Peyer's patch (tissue), 4 donors: ENCODE results near the gene SETD1A. TPM values are rescaled to one million over a fixed set of nuclear protein-coding genes. Genes with fewer than 3 reads are reported as not detected.

ENCODE experiments used
- DNase-seq, 3 donors: peaks; one replicate each; pipeline ENCODE4 v3.0.0-alpha.2; 2017 to 2019
- H3K27ac ChIP-seq, 4 donors: fragments of 200-600 bp; sonication (generic); one replicate each; pipeline ENCODE4 v1.5.1; 2016 to 2019
- H3K27me3 ChIP-seq, 2 donors: fragments of 200-600 bp; sonication (generic); one replicate each; pipeline ENCODE4 v1.5.1; 2019
- H3K36me3 ChIP-seq, 3 donors: fragments of 200-600 bp; sonication (generic); one replicate each; pipeline ENCODE4 v1.5.1; 2016 to 2019
- H3K4me1 ChIP-seq, 4 donors: fragments of 200-600 bp; sonication (generic); one replicate each; pipeline ENCODE4 v1.5.1; 2016 to 2019
- H3K4me3 ChIP-seq, 4 donors: fragments of 200-600 bp; sonication (generic); 1 replicate in 3 of 4; 2 replicates in 1 of 4; pipeline ENCODE4 v1.5.1; 2016 to 2019; ENCODE audit warnings: mild to moderate bottlenecking in 1 of 4
- H3K9me3 ChIP-seq, 4 donors: fragments of 200-600 bp; sonication (generic); one replicate each; pipeline ENCODE4 v1.5.1; 2016 to 2019; ENCODE audit warnings: mild to moderate bottlenecking in 1 of 4
- POLR2A ChIP-seq, 2 donors: fragments of 450-650 bp; IDR thresholded peaks; one replicate each; pipeline ENCODE4 v1.5.1; 2017; ENCODE audit warnings: antibody characterized with exemption in 2 of 2, mild to moderate bottlenecking in 2 of 2, moderate library complexity in 2 of 2
- total RNA-seq, 4 donors: library from RNA; depleted of rRNA; stranded (reverse); fragments of >200 nt; gene quantifications; one replicate each; pipeline ENCODE4 v1.1.0, GENCODE V29; 2016
- TF ChIP-seq, protein P1 (sequence below), 6 experiments: fragments of 450-650 bp in 4 of 6; fragments of 200-600 bp in 2 of 6; sonication (generic) in 1 of 6; IDR thresholded peaks; one replicate each; pipeline ENCODE4 v1.5.1; 2017 to 2019; ENCODE audit warnings: antibody characterized with exemption in 6 of 6, mild to moderate bottlenecking in 3 of 6, moderate library complexity in 1 of 6

The SETD1A gene
- total RNA-seq, 4 donors from 2014 or later, result 10.0 to 22.0 (median 16.5) TPM

DNA sequence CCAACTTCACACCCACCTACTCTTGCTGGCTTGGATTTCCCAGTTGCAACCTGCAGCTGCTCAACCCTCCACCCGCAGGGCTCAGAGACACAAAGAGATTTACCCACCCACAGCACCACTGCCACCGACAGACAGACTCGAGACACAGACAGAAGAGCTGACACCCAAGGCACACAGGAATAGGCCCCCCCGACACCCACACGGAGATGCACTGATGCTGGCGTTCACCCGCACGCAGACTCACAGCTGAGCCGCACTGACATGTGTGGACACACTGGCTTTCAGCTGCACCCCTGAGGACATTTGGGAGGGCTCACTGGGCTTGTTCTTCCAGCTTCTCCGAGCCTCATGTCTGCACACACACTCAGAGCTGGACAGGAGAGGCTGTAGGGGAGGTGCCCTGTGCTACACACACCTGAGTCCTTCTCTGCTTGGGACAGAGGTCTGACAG lies 44.7 kb downstream of the SETD1A start:
- TF ChIP-seq POLR2A (IDR thresholded peaks at IDR 0.05), result no peak
- TF ChIP-seq, protein P1, sequence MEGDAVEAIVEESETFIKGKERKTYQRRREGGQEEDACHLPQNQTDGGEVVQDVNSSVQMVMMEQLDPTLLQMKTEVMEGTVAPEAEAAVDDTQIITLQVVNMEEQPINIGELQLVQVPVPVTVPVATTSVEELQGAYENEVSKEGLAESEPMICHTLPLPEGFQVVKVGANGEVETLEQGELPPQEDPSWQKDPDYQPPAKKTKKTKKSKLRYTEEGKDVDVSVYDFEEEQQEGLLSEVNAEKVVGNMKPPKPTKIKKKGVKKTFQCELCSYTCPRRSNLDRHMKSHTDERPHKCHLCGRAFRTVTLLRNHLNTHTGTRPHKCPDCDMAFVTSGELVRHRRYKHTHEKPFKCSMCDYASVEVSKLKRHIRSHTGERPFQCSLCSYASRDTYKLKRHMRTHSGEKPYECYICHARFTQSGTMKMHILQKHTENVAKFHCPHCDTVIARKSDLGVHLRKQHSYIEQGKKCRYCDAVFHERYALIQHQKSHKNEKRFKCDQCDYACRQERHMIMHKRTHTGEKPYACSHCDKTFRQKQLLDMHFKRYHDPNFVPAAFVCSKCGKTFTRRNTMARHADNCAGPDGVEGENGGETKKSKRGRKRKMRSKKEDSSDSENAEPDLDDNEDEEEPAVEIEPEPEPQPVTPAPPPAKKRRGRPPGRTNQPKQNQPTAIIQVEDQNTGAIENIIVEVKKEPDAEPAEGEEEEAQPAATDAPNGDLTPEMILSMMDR (IDR thresholded peaks at IDR 0.05), result no peak
- DNase-seq, result no peak
- Histone ChIP-seq H3K36me3 (no peaks in the 10 kb centered on the region), H3K4me3 (no peak overlapping the region), H3K4me1 (peaks cover 0 to 7% (median 3%) of the 10 kb centered on the region in 4 donors), H3K27me3 (no peaks in the 10 kb centered on the region), H3K9me3 (no peaks in the 10 kb centered on the region), H3K27ac (no peak overlapping the region)

DNA sequence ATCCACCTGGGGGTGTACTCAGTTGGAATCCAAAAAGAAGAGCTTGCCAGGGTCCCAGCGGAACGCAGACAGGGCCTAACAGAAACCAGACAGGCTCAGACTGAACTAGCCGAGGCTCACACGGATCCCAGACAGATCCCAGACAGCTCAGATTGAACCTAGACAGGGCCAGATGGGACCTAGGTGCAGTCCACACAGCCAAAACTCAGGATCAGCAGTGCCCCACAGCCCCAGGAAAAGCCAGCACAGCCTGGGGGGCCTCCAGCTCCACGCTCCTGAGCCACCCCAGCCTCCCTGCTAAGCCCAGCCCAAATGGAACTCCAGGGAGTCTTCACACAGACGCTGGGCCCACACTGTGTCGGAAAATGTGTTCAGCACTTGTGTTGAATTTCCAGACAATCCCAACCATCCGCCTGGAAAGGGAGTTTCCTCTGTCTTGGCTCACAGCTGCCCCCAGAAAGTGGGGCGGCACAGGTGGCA lies 45.3 kb downstream of the SETD1A start:
- TF ChIP-seq, protein P1 (IDR thresholded peaks at IDR 0.05), result no peak
- no peak for TF ChIP-seq POLR2A (IDR thresholded peaks at IDR 0.05)
- no peaks in the 10 kb centered on the region for H3K27me3 ChIP-seq
- H3K27ac ChIP-seq, result no peak overlapping the region
- no peak for DNase-seq
- no peaks in the 10 kb centered on the region for H3K9me3 ChIP-seq
- H3K36me3 ChIP-seq, result no peaks in the 10 kb centered on the region
- H3K4me1 ChIP-seq, result peaks cover 0 to under 1% (median 0%) of the 10 kb centered on the region in 4 donors
- no peak overlapping the region for H3K4me3 ChIP-seq

DNA sequence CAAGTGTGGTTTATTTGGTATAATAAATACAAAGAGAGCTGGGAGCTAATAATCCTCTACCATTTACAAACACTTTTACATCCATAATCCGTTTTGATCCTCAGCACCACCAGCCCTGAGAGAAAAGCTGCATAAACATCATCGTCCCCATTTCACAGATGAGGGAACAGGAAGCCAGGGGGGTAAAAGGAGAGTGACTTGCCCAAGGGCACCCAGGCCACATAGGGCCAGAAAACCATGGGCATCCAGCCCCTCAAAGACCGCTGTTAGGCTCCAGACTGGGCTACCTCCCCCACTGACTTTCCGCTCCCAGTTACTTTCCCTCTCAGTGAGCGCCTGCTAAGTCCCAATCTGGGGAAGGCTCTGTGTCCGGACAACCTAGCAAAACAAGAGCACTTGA lies 46.2 kb downstream of the SETD1A start:
- no peak for DNase-seq
- no peaks in the 10 kb centered on the region for H3K36me3 ChIP-seq
- no peaks in the 10 kb centered on the region for H3K4me1 ChIP-seq
- H3K4me3 ChIP-seq, result no peak overlapping the region
- no peak overlapping the region for H3K27ac ChIP-seq
- no peaks in the 10 kb centered on the region for H3K9me3 ChIP-seq
- no peaks in the 10 kb centered on the region for H3K27me3 ChIP-seq
- TF ChIP-seq, protein P1 (IDR thresholded peaks at IDR 0.05), result no peak
- no peak for TF ChIP-seq POLR2A (IDR thresholded peaks at IDR 0.05)

DNA sequence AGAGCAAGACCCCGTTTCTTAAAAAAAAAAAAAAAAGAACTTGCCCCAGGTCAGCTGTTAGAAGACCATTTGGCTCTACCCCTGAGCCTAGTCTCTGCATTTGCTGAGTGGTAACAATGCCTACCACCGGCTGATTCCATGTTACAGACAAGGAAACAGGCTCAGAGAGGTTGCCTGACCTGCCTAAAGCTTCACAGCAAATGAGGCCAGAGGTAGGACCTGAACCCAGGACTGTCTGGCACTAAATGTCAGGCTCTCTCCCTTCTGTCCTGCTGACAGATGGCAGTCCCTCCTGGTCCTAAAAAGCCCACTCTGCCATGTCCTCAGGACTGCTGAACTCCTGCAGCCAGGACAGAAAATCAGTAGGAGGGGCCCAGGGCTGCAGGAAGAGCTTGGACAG lies 47.1 kb downstream of the SETD1A start:
- peaks cover 0 to 3% of the 10 kb centered on the region in 2 donors for H3K27me3 ChIP-seq
- no peak for DNase-seq
- H3K9me3 ChIP-seq, result no peaks in the 10 kb centered on the region
- no peak overlapping the region for H3K27ac ChIP-seq
- H3K4me1 ChIP-seq, result no peaks in the 10 kb centered on the region
- H3K36me3 ChIP-seq, result no peaks in the 10 kb centered on the region
- no peak overlapping the region for H3K4me3 ChIP-seq
- TF ChIP-seq, protein P1 (IDR thresholded peaks at IDR 0.05), result no peak
- no peak for TF ChIP-seq POLR2A (IDR thresholded peaks at IDR 0.05)

DNA sequence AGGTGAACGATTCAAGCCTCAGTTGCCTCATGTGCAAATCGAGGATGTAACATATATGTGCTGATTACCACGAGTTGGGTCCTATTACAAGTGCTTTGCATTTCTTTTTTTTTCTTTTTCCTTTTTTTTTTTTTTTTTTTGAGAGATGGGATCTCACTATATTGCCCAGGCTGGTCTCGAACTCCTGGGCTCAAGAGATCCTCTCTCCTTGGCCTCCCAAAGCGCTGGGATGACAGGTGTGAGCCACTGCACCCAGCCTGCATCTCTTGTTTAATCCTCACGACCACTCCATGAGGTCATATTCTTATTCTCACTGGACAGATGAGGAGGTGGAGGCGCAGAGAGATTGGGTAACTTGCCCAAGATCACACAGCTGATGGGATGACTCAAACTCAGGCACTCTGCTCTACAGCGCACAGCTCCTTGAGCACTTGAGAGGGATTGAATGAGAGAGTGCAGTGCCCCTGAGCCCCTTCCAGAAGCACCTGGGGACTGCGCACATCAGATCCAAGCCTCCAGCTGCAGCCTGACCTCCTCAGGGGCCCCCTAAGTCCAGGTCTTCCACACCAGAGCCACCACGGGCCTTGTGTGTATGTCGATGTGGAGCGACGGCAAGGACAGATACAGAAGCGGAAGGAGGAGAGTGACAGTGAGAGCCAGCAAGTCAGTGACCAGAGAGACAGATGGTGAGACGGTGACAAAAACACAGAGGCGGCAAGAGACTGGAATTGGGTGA lies 48.0 kb downstream of the SETD1A start:
- no peak overlapping the region for H3K4me3 ChIP-seq
- no peak for TF ChIP-seq POLR2A (IDR thresholded peaks at IDR 0.05)
- TF ChIP-seq, protein P1 (IDR thresholded peaks at IDR 0.05), result no peak
- no peaks in the 10 kb centered on the region for H3K9me3 ChIP-seq
- H3K27me3 ChIP-seq, result peaks cover 0 to 8% of the 10 kb centered on the region in 2 donors
- H3K4me1 ChIP-seq, result no peaks in the 10 kb centered on the region
- no peak for DNase-seq
- H3K27ac ChIP-seq, result no peak overlapping the region
- H3K36me3 ChIP-seq, result no peaks in the 10 kb centered on the region
